ENCODE data around the gene YBX2.

DNA sequence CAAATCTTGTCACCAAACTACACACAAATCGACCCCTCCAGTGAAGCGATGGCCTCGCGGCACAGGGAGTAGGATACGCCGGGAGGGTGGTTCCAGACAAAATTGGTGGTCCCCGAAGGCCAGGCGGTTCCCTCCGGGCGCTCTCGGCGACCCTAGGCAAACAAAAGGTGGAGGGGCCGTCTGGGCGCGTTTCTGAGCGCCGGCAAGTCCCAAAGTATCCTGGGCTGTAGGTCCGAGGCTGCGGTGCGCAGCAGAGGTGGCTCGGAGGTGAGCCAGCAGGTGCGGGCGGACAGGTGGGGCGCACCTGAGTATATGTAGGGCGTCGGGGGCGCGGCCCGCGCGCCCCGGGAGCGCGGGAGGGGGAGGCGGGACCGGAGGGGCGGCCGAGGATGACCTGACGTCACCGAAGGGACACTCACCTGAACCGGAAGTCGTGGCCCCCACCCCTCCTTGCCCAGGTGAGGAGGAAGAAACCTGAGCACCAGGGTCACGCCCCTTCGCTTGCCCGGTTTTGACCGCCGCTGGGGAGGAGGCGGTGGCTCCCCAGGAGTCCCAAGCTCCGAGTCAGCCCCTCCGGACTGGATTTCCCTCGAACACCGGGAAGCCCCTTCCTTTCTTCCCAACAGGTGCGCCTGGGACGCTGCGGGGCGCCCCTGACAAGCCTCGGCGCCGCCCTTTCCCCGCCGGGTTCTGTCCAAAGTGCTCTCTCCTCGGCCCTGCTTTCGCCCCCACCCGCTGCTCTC, 32.1 kb downstream of the YBX2 start, which contains the start of gene CLDN7:
- TF ChIP-seq FOS (IDR thresholded peaks at IDR 0.05; ENCODE audit: borderline replicate concordance, insufficient read depth, low read length) (no peak), EZH2 (IDR thresholded peaks at IDR 0.05; ENCODE audit: borderline replicate concordance, low read depth, low read length, severe bottlenecking) (no peak), POLR2AphosphoS5 (IDR thresholded peaks at IDR 0.05; ENCODE audit: insufficient read depth, low read depth, low read length) (no peak)
- TF ChIP-seq, protein P1, sequence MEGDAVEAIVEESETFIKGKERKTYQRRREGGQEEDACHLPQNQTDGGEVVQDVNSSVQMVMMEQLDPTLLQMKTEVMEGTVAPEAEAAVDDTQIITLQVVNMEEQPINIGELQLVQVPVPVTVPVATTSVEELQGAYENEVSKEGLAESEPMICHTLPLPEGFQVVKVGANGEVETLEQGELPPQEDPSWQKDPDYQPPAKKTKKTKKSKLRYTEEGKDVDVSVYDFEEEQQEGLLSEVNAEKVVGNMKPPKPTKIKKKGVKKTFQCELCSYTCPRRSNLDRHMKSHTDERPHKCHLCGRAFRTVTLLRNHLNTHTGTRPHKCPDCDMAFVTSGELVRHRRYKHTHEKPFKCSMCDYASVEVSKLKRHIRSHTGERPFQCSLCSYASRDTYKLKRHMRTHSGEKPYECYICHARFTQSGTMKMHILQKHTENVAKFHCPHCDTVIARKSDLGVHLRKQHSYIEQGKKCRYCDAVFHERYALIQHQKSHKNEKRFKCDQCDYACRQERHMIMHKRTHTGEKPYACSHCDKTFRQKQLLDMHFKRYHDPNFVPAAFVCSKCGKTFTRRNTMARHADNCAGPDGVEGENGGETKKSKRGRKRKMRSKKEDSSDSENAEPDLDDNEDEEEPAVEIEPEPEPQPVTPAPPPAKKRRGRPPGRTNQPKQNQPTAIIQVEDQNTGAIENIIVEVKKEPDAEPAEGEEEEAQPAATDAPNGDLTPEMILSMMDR (IDR thresholded peaks at IDR 0.05; ENCODE audit: extremely low read depth in 1 of 2, insufficient read depth in 1 of 2, low read depth in 1 of 2, low read length in 2 of 2) = no peak
- TF ChIP-seq, protein P2, sequence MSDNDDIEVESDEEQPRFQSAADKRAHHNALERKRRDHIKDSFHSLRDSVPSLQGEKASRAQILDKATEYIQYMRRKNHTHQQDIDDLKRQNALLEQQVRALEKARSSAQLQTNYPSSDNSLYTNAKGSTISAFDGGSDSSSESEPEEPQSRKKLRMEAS (IDR thresholded peaks at IDR 0.05; ENCODE audit: insufficient read depth, insufficient read length) = no peak

Measured in endothelial cell of umbilical vein (primary cell).